Mucosa of descending colon (tissue), 3 donors: ENCODE results near the gene DAP3. TPM values are rescaled to one million over a fixed set of nuclear protein-coding genes. Genes with fewer than 3 reads are reported as not detected.
"Not testable (repeated sequence)": the region's sequence is repeated elsewhere in the genome, so short reads cannot be mapped to it uniquely, and the experiment has no call there.

Experiments used
- ATAC-seq: fragments of 200-7000 bp; cut with Tn5 transposase; one replicate; pipeline ENCODE4 v1.9.1; 2020; ENCODE audit warnings: mild to moderate bottlenecking, moderate library complexity
- DNase-seq, 3 donors: peaks; one replicate each; pipeline ENCODE4 v3.0.0-alpha.2; 2020
- H3K36me3 ChIP-seq: fragments of 200-600 bp; one replicate; pipeline ENCODE4 v1.8.0; 2021; ENCODE audit warnings: low read depth, mild to moderate bottlenecking
- H3K4me1 ChIP-seq: fragments of 200-600 bp; one replicate; pipeline ENCODE4 v1.8.0; 2021; ENCODE audit warnings: low read depth, mild to moderate bottlenecking
- H3K4me3 ChIP-seq: fragments of 200-600 bp; one replicate; pipeline ENCODE4 v1.8.0; 2021; ENCODE audit warnings: mild to moderate bottlenecking
- H3K9me3 ChIP-seq: fragments of 200-600 bp; one replicate; pipeline ENCODE4 v1.8.0; 2021; ENCODE audit warnings: mild to moderate bottlenecking
- CTCF ChIP-seq: fragments of 200-600 bp; IDR thresholded peaks from one replicate; pipeline ENCODE4 v1.8.0; 2022; ENCODE audit warnings: antibody characterized with exemption, mild to moderate bottlenecking
- intact Hi-C, 2 donors: fragments of 100-400 bp; cut with DNase I in 1 of 2; cut with micrococcal nuclease in 1 of 2; formaldehyde crosslinking; loops; one replicate each; pipeline versions ENCODE4 v1.11.0 to v1.11.1; 2022; cut with DNase I, micrococcal nuclease
- total RNA-seq, 3 donors: library from RNA; stranded (reverse); fragmentation: NEBNext Ultra II Directional in 2 of 3; extraction: Animal tissue kit (Norgen Biotek cat#: 25700) in 2 of 3; gene quantifications; one replicate each; pipeline versions ENCODE4 v1.2.1 to v1.2.4, GENCODE V29; 2021 to 2023
- donor health status: DM: no; HTN: no; CAD: no; lungs with moderate emphysema.
- donor health status: DM: no; HTN: no; CAD: no.
- donor health status: DM: no; HTN: yes; CAD: no.

DAP3 gene
- total RNA-seq, 3 donors from 2014 or later, result 75.8 to 91.4 (median 87.1) TPM

GRCh38 chr1:155759966-155760630 lies 71.2 kb downstream of the DAP3 start:
- DNase-seq (no peak), ATAC-seq (no peak)
- Histone ChIP-seq H3K4me3 (no peak overlapping the region), H3K36me3 (peaks cover 7% of the 10 kb centered on the region), H3K9me3 (no peaks in the 10 kb centered on the region), H3K4me1 (no peaks in the 10 kb centered on the region)
- intact Hi-C loops, result no loop called here
- no peak for TF ChIP-seq CTCF

GRCh38 chr1:155760751-155761475 lies 72.0 kb downstream of the DAP3 start:
- intact Hi-C loops, result no loop called here
- no peak for TF ChIP-seq CTCF
- no peak for DNase-seq
- Histone ChIP-seq H3K4me1 (no peaks in the 10 kb centered on the region), H3K36me3 (peaks cover 7% of the 10 kb centered on the region), H3K9me3 (no peaks in the 10 kb centered on the region), H3K4me3 (no peak overlapping the region)
- no peak for ATAC-seq

GRCh38 chr1:155761736-155762405 lies 73.0 kb downstream of the DAP3 start:
- Histone ChIP-seq H3K4me3 (no peak overlapping the region), H3K4me1 (no peaks in the 10 kb centered on the region), H3K9me3 (no peaks in the 10 kb centered on the region), H3K36me3 (peaks cover 3% of the 10 kb centered on the region)
- DNase-seq, result no peak
- ATAC-seq, result no peak
- intact Hi-C loops, result no loop called here
- TF ChIP-seq CTCF, result no peak

- H3K4me1 ChIP-seq, H3K9me3 ChIP-seq, intact Hi-C loops, H3K4me3 ChIP-seq, H3K36me3 ChIP-seq: not testable (repeated sequence)
- DNase-seq, result peak in 1 of 3 donors; percentile 18
- ATAC-seq, result peak; percentile 76
Observed at GRCh38 chr1:155763090-155763815, 74.4 kb downstream of the DAP3 start.

- H3K9me3 ChIP-seq, H3K36me3 ChIP-seq, DNase-seq, ATAC-seq, intact Hi-C loops, H3K4me1 ChIP-seq, H3K4me3 ChIP-seq: not testable (repeated sequence)
Observed at GRCh38 chr1:155763989-155764388, 75.1 kb downstream of the DAP3 start.

- H3K4me1 ChIP-seq, ATAC-seq, intact Hi-C loops, DNase-seq, H3K4me3 ChIP-seq, H3K9me3 ChIP-seq: not testable (repeated sequence)
- peaks cover 12% of the 10 kb centered on the region for H3K36me3 ChIP-seq
Observed at GRCh38 chr1:155767399-155767989, 78.6 kb downstream of the DAP3 start.
